ENCODE data around the gene MTOR.

- no peak for TF ChIP-seq CTCF (conservative IDR thresholded peaks at IDR 0.05; ENCODE audit: low read length)
- no peak for TF ChIP-seq EZH2phosphoT487 (IDR thresholded peaks at IDR 0.05; ENCODE audit: borderline replicate concordance)
These were observed 45.5 kb upstream of the MTOR start for GRCh38 chr1:11307852-11308251.
